Measurements from ENCODE around the gene PATJ.

PATJ gene

DNA sequence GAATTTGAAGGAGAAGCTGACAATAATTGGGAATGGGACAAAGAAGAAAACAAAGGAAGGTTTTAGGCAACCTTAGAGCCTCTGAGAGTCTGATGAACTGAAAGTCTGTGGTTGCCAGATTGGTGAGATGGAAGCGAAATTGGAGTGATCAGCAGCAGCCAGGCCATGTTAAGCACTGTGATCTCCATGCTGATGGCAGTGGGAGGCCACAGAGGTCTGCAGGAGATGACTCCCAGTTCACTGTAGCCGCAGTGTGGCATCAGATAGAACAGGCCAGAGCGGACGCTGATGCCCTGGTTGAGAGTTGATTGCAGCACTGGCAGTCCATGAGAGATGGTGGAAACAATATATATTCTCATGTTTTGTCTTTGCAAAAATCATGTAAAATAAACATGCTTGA is 314.9 kb downstream of the PATJ start:
- DNase-seq: no peak

DNA sequence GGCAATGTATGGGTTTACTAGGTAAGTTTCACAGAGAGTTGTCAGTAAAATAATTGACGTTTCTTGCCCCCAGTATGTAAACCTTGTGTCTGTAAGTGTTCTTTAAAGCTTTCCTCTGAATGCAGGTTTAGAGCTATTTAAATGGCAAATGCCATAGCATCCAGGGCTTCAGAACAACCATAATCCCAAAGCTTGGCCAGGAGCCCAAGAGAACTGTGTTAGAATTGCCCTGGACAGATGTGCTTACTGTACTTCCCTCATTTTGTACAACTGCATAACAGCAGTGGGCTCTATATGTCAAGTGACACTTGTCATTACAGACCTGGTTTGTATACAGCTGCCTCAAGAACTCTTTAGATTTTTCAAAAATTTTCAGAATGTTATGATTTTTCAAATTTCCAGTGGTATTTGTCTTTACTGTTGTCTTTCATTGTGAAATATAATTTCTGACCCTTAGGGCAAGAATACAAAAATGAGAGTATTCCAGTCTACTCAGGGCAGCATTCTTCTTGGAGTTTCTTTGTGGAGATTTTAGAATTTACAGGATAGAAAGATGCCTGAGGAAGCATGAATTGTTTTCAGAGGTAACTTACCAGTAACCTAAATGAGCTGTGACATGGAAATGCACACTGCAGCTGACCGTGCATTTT is 315.5 kb downstream of the PATJ start:
- DNase-seq: no peak

DNA sequence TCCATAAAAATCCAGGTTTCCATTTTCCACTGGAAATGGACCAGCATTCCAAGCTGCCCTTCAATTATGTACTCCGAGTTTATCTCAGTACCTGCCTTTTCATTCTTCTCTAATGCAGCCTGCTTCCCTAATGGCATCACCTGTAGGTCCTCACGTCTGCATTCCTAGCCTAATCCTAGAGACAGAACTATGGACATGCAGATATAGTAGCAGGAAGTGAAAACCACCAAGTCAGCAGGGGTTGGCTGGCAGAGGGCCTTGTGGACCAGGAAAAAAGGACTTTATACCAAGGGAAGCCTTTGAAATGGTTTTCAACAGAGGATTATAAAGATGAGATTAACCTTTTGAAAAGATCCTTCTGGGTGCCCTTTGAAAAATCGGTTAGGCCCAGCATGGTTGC is 316.7 kb downstream of the PATJ start:
- no peak for DNase-seq

GRCh38 chr1:62062087-62062486 is 319.8 kb downstream of the PATJ start:
- no peak for DNase-seq

DNA sequence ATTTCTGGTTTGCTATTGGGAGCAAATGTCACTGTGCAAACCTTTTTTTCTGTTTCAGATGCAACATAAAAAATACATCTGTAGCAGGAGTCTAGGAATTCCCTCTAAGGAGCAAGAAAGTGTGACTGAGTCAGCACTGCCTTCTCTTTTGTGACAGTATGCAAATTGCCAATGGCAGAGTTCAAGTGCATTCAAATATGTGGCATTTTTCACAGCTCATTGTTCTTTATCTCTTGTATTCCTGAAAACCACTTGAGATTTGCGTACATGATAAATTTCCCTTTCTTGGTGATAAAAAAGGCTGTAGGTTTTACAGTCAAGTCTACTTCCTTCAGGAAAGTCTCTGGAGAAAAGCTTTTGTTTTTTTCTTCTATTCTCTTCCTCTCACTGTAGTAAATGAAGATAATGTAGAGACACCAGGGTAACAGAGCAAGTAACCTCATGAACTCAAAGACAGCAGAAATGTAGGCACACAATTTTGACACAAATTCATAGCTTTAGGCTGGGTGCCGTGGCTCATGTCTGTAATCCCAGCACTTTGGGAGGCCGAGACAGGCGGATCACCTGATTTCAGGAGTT is 322.6 kb downstream of the PATJ start:
- no peak for DNase-seq

DNA sequence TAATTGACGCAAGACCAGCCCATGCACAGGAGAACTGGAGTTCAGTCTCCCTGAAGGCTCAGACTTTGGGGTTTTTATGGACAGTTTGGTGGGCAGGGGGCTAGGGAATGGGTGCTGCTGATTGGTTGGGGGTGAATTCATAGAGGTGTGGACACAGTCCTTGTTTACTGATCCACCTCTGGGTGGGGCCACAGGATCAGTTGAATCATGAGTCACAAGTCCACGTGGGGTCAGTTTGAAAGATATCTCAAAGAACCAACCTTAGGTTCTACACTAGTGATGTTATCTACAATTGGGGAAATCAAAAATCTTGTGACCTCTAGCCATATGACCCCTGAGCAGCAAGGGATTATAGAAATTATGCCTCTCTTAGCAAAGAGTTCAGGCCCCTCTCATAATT is 324.4 kb downstream of the PATJ start:
- no peak for DNase-seq

- no peak for DNase-seq
Measured at GRCh38 chr1:62068416-62068843, 326.1 kb downstream of the PATJ start.

- no peak for DNase-seq
Measured at GRCh38 chr1:62068978-62069377, 326.7 kb downstream of the PATJ start.

GRCh38 chr1:62070384-62071011 is 328.2 kb downstream of the PATJ start:
- DNase-seq: no peak

GRCh38 chr1:62071695-62072094 is 329.4 kb downstream of the PATJ start:
- DNase-seq: no peak

- no peak for DNase-seq
Measured at GRCh38 chr1:62076286-62076685, 334.0 kb downstream of the PATJ start.

DNA sequence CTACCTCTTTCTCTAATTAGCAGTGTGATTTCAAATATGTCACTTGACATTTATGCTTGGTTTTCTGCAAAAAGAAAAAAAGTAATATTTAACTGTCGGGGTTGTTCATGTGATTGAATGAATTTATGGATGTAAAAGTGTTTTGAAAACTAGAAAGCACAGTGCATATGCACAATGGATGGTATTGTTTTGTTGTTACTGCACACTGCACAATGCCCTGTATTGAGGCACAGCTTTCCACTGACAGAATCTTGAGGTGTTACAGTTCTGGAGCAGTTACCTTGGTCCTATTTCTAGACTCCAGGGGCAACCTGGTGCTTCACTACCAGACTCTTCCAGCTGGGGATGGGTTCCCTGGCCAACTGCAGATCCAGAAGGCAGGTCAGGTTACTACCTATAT is 335.5 kb downstream of the PATJ start:
- no peak for DNase-seq

DNA sequence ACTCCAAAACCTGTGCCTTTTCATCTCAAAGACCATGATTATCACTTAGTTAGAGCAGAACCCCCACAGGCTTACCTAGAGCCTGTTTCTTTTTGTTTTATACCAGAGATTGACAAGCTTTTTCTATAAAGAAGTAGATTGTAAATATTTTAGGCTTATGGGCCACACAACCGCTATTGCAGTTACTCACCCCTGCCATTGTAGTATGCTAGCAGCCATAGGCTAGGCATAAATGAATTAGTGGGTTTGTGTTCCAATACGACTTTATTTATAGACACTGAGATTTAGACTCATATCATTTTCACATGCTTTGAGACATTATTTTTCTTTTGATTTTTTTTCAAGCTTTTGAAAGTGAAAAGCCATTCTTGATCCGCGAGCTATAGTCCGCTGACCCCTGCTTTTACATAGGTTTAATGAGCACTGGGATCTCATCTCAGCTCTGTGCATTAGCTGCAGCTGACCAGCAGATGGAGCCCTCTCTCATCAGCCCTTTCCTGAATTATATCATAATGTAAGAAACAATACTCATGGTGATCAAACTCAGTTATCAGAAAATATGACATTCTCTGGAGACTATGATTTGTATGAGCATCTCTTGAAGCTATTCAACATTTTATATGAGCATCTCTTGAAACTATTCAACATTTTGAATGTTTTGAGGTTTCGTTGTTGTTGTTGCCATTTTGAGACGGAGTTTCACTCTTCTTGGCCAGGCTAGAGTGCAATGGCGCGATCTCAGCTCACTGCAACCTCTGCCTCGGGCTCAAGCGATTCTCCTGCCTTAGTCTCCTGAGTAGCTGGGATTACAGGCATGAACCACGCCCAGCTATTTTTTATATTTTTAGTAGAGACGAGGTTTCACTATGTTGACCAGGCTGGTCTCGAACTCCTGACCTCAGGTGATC is 340.4 kb downstream of the PATJ start:
- peak; percentile 40 for DNase-seq

GRCh38 chr1:62084310-62084890 is 342.1 kb downstream of the PATJ start:
- no peak for DNase-seq

GRCh38 chr1:62088439-62088838 is 346.2 kb downstream of the PATJ start:
- DNase-seq: no peak

DNA sequence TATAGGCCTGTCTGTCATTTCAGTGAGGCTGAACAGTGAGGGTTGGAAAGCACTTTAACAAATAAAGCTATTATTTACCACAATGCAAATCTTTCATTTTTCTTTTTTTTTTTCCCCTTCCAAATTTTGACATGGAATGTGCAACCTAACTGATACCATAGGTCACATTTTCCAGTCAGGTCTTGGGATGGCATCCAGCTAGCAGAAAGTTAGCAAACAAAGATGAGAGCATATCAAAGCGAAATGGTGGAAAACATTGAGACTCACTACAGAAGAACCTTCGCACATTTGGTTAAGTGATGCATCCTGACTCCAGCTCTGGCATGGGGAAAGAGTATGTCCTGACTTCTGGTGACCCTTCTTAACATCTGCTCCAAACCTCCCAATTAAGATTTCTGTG is 347.3 kb downstream of the PATJ start:
- DNase-seq: no peak

DNA sequence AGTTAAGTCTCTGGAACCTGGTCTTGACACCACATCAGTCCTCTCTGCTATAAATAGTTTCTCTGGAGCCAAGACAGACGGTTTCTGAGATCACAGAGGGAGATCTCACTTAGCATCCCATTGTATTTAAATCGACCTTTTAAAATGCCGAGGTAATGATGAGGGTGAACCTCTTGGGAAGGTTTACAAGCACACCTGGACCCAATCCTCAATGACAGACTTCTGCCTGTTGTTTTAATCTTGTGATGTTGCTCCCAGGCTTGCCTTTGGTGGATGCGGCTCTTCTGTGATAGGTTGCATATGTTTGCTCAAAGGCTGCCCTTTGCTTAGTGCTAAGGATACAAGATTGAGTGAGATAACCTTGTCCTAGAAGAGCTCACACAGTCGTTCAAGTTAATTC is 347.7 kb downstream of the PATJ start:
- no peak for DNase-seq

GRCh38 chr1:62092110-62092509 is 349.8 kb downstream of the PATJ start:
- DNase-seq: no peak

GRCh38 chr1:62093261-62093660 is 351.0 kb downstream of the PATJ start:
- no peak for DNase-seq

- DNase-seq: no peak
Measured at GRCh38 chr1:62097464-62097863, 355.2 kb downstream of the PATJ start.

- DNase-seq: no peak
Measured at GRCh38 chr1:62100442-62100841, 358.2 kb downstream of the PATJ start.

- no peak for DNase-seq
Measured at GRCh38 chr1:62103846-62104245, 361.6 kb downstream of the PATJ start.

DNA sequence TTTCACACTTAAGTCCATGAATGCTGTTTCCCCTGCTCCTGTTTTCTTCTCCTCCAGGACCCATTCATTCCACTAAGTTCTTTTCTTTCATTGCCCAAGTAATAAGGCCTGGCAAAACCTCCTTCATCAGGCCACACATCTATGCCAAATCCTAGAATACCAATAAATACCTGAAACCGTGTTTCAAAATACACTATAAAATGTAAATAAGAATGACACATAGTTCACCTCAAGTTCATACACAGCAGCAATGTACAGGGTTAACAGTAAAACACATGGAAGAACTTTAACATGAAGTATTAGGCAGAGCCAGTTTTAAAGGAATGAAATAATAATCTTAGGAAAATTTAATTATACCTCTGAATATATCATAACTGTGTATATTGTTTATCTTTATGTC is 365.6 kb downstream of the PATJ start:
- no peak for DNase-seq
